GM21515 (cell line): Measurements from ENCODE around the gene SORT1.

Experiments used
- ATAC-seq: cut with Tn5 transposase; IDR thresholded peaks from one replicate; pipeline ENCODE4 v1.9.1; 2021; ENCODE audit not compliant: unreplicated experiment

SORT1 gene

GRCh38 chr1:109277434-109278204 is 120.1 kb downstream of the SORT1 start:
- ATAC-seq, result peak; percentile 79

DNA sequence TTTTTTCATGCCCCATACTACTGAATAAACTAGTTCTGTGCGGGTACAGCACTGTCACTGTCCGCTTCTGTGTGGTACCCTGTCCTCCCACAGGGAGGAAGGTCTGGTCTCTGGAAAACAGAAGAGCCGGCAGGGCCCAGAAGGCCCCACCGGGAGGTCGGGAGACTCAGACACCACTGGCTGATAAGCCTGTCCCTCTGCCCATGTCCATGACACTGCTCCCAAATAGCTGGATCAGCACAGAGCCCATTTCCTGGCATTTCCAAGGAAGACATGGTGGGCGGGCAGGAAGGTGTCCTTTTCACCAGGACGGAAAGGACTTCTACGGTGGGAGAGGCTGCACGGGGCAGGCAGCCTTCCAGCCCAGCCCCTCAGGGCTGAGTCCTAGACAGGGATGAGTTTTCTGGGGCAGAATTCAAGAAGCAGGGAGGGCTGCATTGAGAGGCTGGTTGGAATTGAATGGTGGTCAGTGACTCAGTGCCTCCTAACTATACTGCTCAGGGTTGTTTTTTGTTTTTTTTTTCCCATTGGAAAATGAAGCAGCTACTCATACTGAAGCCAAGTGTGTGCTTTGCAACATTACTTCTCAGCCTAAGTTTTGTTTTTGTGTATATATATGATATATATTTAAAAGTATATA is 121.9 kb downstream of the SORT1 start:
- ATAC-seq, result no peak

DNA sequence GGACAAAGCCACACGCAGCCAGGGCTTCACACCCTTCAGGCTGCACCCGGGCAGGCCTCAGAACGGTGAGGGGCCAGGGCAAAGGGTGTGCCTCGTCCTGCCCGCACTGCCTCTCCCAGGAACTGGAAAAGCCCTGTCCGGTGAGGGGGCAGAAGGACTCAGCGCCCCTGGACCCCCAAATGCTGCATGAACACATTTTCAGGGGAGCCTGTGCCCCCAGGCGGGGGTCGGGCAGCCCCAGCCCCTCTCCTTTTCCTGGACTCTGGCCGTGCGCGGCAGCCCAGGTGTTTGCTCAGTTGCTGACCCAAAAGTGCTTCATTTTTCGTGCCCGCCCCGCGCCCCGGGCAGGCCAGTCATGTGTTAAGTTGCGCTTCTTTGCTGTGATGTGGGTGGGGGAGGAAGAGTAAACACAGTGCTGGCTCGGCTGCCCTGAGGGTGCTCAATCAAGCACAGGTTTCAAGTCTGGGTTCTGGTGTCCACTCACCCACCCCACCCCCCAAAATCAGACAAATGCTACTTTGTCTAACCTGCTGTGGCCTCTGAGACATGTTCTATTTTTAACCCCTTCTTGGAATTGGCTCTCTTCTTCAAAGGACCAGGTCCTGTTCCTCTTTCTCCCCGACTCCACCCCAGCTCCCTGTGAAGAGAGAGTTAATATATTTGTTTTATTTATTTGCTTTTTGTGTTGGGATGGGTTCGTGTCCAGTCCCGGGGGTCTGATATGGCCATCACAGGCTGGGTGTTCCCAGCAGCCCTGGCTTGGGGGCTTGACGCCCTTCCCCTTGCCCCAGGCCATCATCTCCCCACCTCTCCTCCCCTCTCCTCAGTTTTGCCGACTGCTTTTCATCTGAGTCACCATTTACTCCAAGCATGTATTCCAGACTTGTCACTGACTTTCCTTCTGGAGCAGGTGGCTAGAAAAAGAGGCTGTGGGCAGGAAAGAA is 122.9 kb downstream of the SORT1 start:
- ATAC-seq, result no peak

DNA sequence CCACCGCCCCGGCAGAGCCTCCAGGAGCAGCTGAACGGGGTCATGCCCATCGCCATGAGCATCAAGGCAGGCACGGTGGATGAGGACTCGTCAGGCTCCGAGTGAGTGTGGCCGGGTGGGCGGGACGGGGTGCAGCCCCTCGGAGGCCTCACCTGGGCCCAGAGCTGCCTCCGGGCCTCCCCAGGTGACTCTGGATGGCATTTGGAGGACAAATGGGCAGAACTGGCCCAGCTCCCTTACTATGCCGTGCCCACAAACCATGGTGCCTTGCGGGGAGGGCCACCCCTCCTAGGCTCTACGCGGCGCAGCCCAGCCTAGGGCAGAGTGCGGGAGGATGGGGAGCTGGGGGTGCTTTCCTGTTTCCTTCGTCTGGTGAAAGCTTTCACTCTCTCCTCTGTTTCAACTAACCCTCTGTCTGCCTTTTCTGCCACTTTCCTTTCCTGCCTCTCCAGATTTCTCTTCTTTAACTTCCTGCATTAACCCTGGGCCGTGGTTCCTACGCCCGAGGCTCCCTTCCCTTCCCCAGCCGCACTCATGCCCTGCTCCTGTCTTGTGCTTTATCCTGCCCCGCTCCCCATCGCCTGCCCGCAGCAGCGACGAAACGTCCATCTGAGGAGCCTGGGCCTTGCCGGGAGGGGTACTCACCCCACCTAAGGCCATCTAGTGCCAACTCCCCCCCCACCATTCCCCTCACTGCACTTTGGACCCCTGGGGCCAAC is 124.0 kb downstream of the SORT1 start:
- ATAC-seq, result no peak

DNA sequence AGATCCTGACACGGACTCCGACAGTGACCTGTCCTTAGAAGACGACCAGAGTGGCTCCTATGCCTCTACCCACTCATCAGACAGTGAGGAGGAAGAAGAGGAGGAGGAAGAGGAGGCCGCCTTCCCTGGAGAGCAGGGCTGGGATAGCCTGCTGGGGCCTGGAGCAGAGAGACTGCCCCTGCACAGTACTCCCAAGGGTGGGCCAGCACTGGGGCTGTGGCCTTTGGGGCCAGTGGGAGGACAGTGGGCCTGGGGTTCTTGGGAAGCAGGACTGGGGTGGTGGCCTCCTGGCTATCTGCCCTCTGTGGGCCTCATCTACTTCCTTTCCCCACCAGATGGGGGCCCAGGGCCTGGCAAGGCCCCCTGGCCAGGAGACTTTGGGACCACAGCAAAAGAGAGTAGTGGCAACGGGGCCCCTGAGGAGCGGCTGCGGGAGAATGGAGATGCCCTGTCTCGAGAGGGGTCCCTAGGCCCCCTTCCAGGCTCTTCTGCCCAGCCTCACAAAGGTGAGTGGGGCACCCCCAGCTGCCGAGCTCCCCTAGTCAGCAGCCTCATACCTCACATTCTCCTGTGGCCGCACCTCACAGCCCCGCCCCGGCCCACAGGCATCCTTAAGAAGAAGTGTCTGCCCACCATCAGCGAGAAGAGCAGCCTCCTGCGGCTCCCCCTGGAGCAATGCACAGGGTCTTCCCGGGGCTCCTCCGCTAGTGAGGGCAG is 124.7 kb downstream of the SORT1 start:
- no peak for ATAC-seq

- no peak for ATAC-seq
Measured at GRCh38 chr1:109272021-109272799, 125.5 kb downstream of the SORT1 start.

GRCh38 chr1:109271458-109271857 is 126.3 kb downstream of the SORT1 start:
- no peak for ATAC-seq

GRCh38 chr1:109270623-109271317 is 126.9 kb downstream of the SORT1 start:
- no peak for ATAC-seq

DNA sequence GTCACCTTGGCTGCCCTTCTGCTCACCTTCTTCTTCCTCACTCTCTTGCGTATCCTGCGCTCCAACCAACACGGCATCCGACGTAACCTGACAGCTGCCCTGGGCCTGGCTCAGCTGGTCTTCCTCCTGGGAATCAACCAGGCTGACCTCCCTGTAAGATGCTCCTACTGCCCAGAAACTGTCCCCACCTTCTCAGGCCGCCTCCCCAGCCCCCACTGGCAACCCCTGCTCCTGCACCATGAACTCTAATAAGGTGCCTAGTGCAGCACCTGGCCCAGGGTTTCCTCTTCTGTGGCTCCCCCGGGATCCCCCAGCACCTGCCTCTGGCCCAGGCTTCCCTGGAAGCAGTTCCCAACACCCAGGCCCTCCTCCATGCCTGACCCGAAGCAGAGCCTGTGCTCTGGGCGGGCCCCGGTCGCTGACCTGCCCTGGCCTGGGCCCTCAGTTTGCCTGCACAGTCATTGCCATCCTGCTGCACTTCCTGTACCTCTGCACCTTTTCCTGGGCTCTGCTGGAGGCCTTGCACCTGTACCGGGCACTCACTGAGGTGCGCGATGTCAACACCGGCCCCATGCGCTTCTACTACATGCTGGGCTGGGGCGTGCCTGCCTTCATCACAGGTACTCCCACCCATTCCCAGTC is 127.6 kb downstream of the SORT1 start:
- ATAC-seq, result no peak

- ATAC-seq, result no peak
Measured at GRCh38 chr1:109269212-109269980, 128.3 kb downstream of the SORT1 start.

DNA sequence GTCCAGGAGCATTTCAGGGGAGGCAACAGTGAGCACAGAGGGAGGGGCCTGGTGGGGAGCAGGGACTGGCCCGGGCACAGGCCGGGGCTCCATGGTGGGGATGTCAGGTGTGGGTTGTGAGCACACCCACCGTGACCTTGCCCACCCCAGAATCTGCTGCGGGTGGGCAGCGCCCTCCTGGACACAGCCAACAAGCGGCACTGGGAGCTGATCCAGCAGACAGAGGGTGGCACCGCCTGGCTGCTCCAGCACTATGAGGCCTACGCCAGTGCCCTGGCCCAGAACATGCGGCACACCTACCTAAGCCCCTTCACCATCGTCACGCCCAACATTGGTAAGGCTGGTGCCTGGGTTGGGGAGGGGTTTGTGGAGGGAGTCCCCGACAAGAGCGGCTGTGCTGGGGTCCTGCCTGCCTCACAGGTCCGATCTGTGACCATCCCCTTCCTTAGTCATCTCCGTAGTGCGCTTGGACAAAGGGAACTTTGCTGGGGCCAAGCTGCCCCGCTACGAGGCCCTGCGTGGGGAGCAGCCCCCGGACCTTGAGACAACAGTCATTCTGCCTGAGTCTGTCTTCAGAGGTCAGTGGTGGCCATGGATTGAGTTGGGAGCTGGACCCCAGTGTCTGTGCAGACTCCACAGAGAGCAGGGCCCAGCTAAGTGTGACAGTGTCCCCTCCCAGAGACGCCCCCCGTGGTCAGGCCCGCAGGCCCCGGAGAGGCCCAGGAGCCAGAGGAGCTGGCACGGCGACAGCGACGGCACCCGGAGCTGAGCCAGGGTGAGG is 129.1 kb downstream of the SORT1 start:
- ATAC-seq, result no peak

DNA sequence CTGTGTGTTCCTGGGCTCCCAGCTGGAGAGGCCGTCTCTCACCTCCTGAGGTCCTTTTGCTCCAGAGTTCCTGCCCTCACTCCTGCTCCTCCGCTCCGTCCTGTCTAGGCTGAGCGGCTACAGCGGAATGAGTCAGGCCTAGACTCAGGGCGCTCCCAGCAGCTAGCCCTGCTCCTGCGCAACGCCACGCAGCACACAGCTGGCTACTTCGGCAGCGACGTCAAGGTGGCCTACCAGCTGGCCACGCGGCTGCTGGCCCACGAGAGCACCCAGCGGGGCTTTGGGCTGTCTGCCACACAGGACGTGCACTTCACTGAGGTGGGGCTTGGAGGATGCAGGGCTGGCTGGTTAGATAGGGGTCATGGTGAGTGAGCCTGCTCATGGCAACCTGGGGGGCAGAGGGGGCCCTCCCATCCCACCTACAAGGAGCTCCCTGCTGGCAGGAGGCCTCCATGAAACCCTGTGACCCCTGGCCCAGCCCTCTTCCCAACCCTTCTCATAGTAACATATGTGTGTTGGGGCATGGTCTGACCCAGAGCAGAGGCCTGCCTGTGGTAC is 129.9 kb downstream of the SORT1 start:
- no peak for ATAC-seq

DNA sequence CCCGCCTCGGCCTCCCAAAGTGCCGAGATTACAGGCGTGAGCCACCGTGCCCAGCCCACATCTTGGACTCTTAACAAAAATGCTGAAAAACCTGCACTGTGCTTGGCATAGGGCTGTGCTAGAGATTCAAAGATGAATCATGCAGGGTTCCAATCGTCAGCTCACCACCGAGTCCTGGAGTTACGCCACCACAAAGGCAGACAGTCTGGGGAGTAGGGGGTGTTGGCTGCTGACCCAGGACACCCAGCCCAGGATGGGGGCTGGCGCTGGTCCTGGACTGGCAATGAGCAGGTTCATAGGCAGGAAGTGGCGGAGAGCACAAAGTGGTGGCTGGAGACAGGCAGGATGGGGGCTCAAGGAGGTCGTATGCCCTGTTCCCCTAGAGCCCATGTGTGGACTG is 130.8 kb downstream of the SORT1 start:
- no peak for ATAC-seq

DNA sequence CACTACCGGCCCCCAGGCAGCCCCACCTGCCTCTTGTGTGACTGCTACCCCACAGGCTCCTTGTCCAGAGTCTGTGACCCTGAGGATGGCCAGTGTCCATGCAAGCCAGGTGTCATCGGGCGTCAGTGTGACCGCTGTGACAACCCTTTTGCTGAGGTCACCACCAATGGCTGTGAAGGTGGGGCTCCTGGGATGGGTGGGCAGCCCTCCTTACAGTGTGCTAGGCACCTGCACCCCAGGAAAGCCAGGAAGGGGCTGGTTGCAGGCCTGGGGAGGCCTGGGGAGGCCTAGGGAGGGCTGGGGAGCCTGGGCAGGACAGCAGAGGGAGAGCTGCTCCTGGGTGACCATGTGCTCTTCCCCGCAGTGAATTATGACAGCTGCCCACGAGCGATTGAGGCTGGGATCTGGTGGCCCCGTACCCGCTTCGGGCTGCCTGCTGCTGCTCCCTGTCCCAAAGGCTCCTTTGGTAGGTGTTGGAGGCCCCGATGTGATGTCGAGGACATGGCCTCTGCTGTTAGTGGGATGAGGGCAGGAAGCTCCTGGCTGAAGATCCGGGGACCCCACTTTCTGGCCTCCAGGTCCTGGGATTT is 131.9 kb downstream of the SORT1 start:
- ATAC-seq, result no peak

DNA sequence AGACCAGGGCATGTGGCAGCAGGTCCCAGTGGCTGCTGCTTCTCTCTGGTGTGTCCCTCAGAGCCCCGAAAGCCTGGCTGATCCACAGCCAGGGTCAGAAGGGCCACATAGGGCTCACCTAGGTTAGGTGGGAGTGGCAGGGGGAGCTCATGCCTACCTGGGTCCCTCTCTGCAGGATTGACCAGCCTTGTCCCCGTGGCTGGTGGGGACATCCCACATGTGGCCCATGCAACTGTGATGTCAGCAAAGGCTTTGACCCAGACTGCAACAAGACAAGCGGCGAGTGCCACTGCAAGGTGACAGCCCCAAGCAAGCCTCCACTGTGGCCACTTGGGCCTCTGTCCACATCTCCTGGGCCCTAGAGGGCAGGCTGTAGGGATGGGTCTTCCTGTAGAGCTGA is 132.7 kb downstream of the SORT1 start:
- ATAC-seq, result no peak

- ATAC-seq, result no peak
Measured at GRCh38 chr1:109264379-109264755, 133.4 kb downstream of the SORT1 start.
